HepG2 (cell line): ENCODE measurements around the gene ASAP2. TPM values are rescaled to one million over a fixed set of nuclear protein-coding genes. Genes with fewer than 3 reads are reported as not detected.

Source experiments
- AHDC1 ChIP-seq: sonication (generic); formaldehyde crosslinking; IDR thresholded peaks from 2 replicates; pipeline ENCODE4 v1.5.1; 2020; ENCODE audit warnings: mild to moderate bottlenecking, missing genetic modification reagents, borderline replicate concordance
- ELF4 ChIP-seq: sonication (generic); formaldehyde crosslinking; IDR thresholded peaks from 2 replicates; pipeline ENCODE4 v1.5.0; 2020; ENCODE audit warnings: missing genetic modification reagents, mild to moderate bottlenecking, moderate library complexity, borderline replicate concordance
- FOXM1 ChIP-seq: sonication (generic); formaldehyde crosslinking; IDR thresholded peaks from 2 replicates; pipeline ENCODE4 v1.5.0; 2020; ENCODE audit warnings: missing genetic modification reagents
- JUN ChIP-seq: sonication (generic); formaldehyde crosslinking; IDR thresholded peaks from 2 replicates; pipeline ENCODE4 v1.4.0; 2020; ENCODE audit warnings: mild to moderate bottlenecking, missing genetic modification reagents
- JUND ChIP-seq: sonication (generic); formaldehyde crosslinking; IDR thresholded peaks from 2 replicates; pipeline ENCODE4 v1.8.0; 2022; ENCODE audit warnings: mild to moderate bottlenecking, missing genetic modification reagents
- KDM1A ChIP-seq: IDR thresholded peaks from 2 replicates; pipeline ENCODE4 v1.6.1; 2016; ENCODE audit warnings: missing compliant biosample characterization
- MATR3 ChIP-seq: sonication (generic); formaldehyde crosslinking; IDR thresholded peaks from 2 replicates; pipeline ENCODE4 v1.4.0; 2020; ENCODE audit warnings: missing genetic modification reagents
- MXD3 ChIP-seq: IDR thresholded peaks from 2 replicates; pipeline ENCODE4 v1.6.1; 2016; ENCODE audit warnings: mild to moderate bottlenecking, missing biosample characterization, missing genetic modification reagents
- YEATS4 ChIP-seq: sonication (generic); formaldehyde crosslinking; IDR thresholded peaks from 2 replicates; pipeline ENCODE4 v1.4.0; 2020; ENCODE audit warnings: missing genetic modification reagents, borderline replicate concordance
- ZFP41 ChIP-seq: sonication (generic); formaldehyde crosslinking; IDR thresholded peaks from 2 replicates; pipeline ENCODE4 v1.4.0; 2020; ENCODE audit warnings: mild to moderate bottlenecking, missing genetic modification reagents, borderline replicate concordance
- ZNF275 ChIP-seq: sonication (generic); formaldehyde crosslinking; IDR thresholded peaks from 2 replicates; pipeline ENCODE4 v1.8.0; 2022; ENCODE audit warnings: missing genetic modification reagents, mild to moderate bottlenecking, inconsistent platforms, borderline replicate concordance
- ZNF607 ChIP-seq: sonication (generic); formaldehyde crosslinking; IDR thresholded peaks from 2 replicates; pipeline ENCODE4 v1.5.1; 2020; ENCODE audit warnings: missing genetic modification reagents, mild to moderate bottlenecking, borderline replicate concordance
- ZNF639 ChIP-seq: conservative IDR thresholded peaks from 2 replicates; pipeline ENCODE4 v1.6.1; 2018; ENCODE audit warnings: missing genetic modification reagents
- ZNF709 ChIP-seq: sonication (generic); formaldehyde crosslinking; IDR thresholded peaks from 2 replicates; pipeline ENCODE4 v1.5.0; 2020; ENCODE audit warnings: mild to moderate bottlenecking, missing genetic modification reagents
- ZNF747 ChIP-seq: sonication (generic); formaldehyde crosslinking; IDR thresholded peaks from 2 replicates; pipeline ENCODE4 v1.8.1; 2023; ENCODE audit warnings: missing genetic modification reagents, mild to moderate bottlenecking, borderline replicate concordance
- polyA plus RNA-seq, 8 experiments: library from polyadenylated mRNA; depleted of rRNA in 3 of 8; stranded (reverse) in 7 of 8; unstranded in 1 of 8; fragments of >200 nt; fragmentation: Illumina TruSeq in 4 of 8; extraction: Trizol in 4 of 8; gene quantifications; 2 replicates each; pipeline versions ENCODE4 v1.2.1 to v1.2.3, GENCODE V29; 2011 to 2016; ENCODE audit warnings: low read depth in 4 of 8, missing spikeins in 1 of 8, mixed read lengths in 1 of 8; ENCODE audit not compliant: insufficient read depth in 1 of 8
- total RNA-seq, 5 experiments: library from RNA; depleted of rRNA; stranded (reverse); fragments of >200 nt; fragmentation: Illumina TruSeq; extraction: Trizol; gene quantifications; 2 replicates each; pipeline ENCODE4 v1.2.3, GENCODE V29; 2016; ENCODE audit warnings: low read depth in 1 of 5
- TF ChIP-seq, protein P1 (sequence below): sonication (generic); formaldehyde crosslinking; IDR thresholded peaks from 2 replicates; pipeline ENCODE4 v1.4.0; 2020; ENCODE audit warnings: missing genetic modification reagents, borderline replicate concordance

Gene ASAP2
- total and polyA plus RNA-seq, 2 of the 13 experiments (the other 11 are each of a cell fraction or from before 2014, with no cell fraction given): 7.3 to 22.3 TPM

DNA sequence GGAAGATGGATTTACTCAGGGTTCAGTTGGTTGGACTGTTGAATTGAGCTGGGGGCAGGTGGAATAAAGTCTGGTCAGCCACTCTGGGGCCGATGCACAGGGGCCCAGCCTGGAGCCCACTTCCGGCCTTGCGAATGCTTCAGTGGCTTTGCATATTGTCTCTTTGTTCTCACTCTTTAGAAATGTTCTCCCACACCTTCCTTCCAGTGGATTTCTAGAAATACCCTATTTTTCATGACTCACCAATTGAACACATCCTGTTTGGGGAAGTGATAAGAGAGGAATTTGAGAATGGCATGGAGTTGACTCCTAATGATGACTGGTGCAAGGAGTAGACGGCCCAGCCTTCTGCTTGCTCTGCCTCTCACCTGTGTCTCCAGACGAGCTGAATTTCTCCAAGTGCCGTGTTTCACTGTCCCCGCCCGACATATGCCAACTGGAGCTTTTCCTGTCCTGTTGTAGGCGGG, 28.1 kb downstream of the ASAP2 start (continued):
- TF ChIP-seq FOXM1 (CRISPR knock-in tag) (no peak), MATR3 (CRISPR knock-in tag) (no peak), KDM1A (CRISPR knock-in tag) (peak; percentile 64; the same call in 1 of the 2 replicates), ZFP41 (CRISPR knock-in tag) (no peak), JUND (CRISPR knock-in tag) (0 out of 2 replicates have a peak, but pooled peaks have one; percentile 55), ZNF607 (CRISPR knock-in tag) (no peak), YEATS4 (CRISPR knock-in tag) (peak; percentile 48; the same call in 1 of the 2 replicates), JUN (CRISPR knock-in tag) (peak; percentile 56; the same call in 1 of the 2 replicates), ELF4 (CRISPR knock-in tag) (no peak), ZNF747 (CRISPR knock-in tag) (no peak), AHDC1 (CRISPR knock-in tag) (peak; percentile 32; the same call in 1 of the 2 replicates), ZNF275 (CRISPR knock-in tag) (no peak), ZNF709 (CRISPR knock-in tag) (0 out of 2 replicates have a peak, but pooled peaks have one; percentile 44), ZNF639 (CRISPR knock-in tag) (no peak), MXD3 (CRISPR knock-in tag) (no peak)
- TF ChIP-seq, protein P1, sequence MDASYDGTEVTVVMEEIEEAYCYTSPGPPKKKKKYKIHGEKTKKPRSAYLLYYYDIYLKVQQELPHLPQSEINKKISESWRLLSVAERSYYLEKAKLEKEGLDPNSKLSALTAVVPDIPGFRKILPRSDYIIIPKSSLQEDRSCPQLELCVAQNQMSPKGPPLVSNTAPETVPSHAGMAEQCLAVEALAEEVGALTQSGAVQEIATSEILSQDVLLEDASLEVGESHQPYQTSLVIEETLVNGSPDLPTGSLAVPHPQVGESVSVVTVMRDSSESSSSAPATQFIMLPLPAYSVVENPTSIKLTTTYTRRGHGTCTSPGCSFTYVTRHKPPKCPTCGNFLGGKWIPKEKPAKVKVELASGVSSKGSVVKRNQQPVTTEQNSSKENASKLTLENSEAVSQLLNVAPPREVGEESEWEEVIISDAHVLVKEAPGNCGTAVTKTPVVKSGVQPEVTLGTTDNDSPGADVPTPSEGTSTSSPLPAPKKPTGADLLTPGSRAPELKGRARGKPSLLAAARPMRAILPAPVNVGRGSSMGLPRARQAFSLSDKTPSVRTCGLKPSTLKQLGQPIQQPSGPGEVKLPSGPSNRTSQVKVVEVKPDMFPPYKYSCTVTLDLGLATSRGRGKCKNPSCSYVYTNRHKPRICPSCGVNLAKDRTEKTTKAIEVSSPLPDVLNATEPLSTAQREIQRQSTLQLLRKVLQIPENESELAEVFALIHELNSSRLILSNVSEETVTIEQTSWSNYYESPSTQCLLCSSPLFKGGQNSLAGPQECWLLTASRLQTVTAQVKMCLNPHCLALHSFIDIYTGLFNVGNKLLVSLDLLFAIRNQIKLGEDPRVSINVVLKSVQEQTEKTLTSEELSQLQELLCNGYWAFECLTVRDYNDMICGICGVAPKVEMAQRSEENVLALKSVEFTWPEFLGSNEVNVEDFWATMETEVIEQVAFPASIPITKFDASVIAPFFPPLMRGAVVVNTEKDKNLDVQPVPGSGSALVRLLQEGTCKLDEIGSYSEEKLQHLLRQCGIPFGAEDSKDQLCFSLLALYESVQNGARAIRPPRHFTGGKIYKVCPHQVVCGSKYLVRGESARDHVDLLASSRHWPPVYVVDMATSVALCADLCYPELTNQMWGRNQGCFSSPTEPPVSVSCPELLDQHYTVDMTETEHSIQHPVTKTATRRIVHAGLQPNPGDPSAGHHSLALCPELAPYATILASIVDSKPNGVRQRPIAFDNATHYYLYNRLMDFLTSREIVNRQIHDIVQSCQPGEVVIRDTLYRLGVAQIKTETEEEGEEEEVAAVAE (CRISPR knock-in tag): no peak; the same call in 1 of the 2 replicates
